H1 (cell line): ENCODE data around the gene FGF12.

ENCODE experiments used
- CBX8 ChIP-seq: fragments of 300-800, 300-1000 bp; sonication (generic); IDR thresholded peaks from 2 replicates; pipeline ENCODE4 v1.7.1; 2016; ENCODE audit warnings: low read depth, low read length, borderline replicate concordance
- CTCF ChIP-seq, 3 experiments: IDR thresholded peaks; 1 replicate in 2 of 3; 2 replicates in 1 of 3; pipeline versions ENCODE4 v1.5.1 to v1.6.1; 2011; ENCODE audit warnings: low read length in 3 of 3, mild to moderate bottlenecking in 3 of 3, inconsistent platforms in 2 of 3, low read depth in 1 of 3, moderate library complexity in 1 of 3; ENCODE audit not compliant: insufficient read depth in 1 of 3; ENCODE audit errors: control extremely low read depth in 1 of 3
- GABPA ChIP-seq: IDR thresholded peaks from 2 replicates; pipeline ENCODE4 v1.6.1; 2011; ENCODE audit warnings: mild to moderate bottlenecking, low read length, moderate library complexity, borderline replicate concordance; ENCODE audit not compliant: insufficient read depth
- JUND ChIP-seq: IDR thresholded peaks from 2 replicates; pipeline ENCODE4 v1.6.1; 2011; ENCODE audit warnings: mild to moderate bottlenecking, improper control_type of control experiment, low read length
- KDM1A ChIP-seq: fragments of 200-600, 300-600 bp; sonication (generic); IDR thresholded peaks from 2 replicates; pipeline ENCODE4 v1.7.1; 2016; ENCODE audit warnings: mild to moderate bottlenecking, low read length, borderline replicate concordance
- POLR2A ChIP-seq, 2 experiments: IDR thresholded peaks; 1 replicate in 1 of 2; 2 replicates in 1 of 2; pipeline ENCODE4 v1.6.1; 2011; ENCODE audit warnings: low read depth in 2 of 2, low read length in 2 of 2, mild to moderate bottlenecking in 2 of 2; ENCODE audit errors: control extremely low read depth in 1 of 2
- POLR2AphosphoS5 ChIP-seq: IDR thresholded peaks from 2 replicates; pipeline ENCODE4 v1.6.1; 2011; ENCODE audit warnings: low read depth, low read length
- RFX5 ChIP-seq: IDR thresholded peaks from 2 replicates; pipeline ENCODE4 v1.6.1; 2011; ENCODE audit warnings: low read depth, low read length, improper control_type of control experiment, borderline replicate concordance
- TAF1 ChIP-seq: IDR thresholded peaks from 2 replicates; pipeline ENCODE4 v1.6.1; 2011; ENCODE audit warnings: mild to moderate bottlenecking, low read depth, low read length
- ZNF274 ChIP-seq: IDR thresholded peaks from 2 replicates; pipeline ENCODE4 v1.7.0; 2012; ENCODE audit warnings: low read length, borderline replicate concordance; ENCODE audit errors: extremely low read depth
- TF ChIP-seq, protein P1 (sequence below): IDR thresholded peaks from 2 replicates; pipeline ENCODE4 v1.6.1; 2011; ENCODE audit warnings: low read length, improper control_type of control experiment
- TF ChIP-seq, protein P2 (sequence below): IDR thresholded peaks from 2 replicates; pipeline ENCODE4 v1.6.1; 2011; ENCODE audit warnings: low read depth, mild to moderate bottlenecking, low read length; ENCODE audit not compliant: insufficient read depth

DNA sequence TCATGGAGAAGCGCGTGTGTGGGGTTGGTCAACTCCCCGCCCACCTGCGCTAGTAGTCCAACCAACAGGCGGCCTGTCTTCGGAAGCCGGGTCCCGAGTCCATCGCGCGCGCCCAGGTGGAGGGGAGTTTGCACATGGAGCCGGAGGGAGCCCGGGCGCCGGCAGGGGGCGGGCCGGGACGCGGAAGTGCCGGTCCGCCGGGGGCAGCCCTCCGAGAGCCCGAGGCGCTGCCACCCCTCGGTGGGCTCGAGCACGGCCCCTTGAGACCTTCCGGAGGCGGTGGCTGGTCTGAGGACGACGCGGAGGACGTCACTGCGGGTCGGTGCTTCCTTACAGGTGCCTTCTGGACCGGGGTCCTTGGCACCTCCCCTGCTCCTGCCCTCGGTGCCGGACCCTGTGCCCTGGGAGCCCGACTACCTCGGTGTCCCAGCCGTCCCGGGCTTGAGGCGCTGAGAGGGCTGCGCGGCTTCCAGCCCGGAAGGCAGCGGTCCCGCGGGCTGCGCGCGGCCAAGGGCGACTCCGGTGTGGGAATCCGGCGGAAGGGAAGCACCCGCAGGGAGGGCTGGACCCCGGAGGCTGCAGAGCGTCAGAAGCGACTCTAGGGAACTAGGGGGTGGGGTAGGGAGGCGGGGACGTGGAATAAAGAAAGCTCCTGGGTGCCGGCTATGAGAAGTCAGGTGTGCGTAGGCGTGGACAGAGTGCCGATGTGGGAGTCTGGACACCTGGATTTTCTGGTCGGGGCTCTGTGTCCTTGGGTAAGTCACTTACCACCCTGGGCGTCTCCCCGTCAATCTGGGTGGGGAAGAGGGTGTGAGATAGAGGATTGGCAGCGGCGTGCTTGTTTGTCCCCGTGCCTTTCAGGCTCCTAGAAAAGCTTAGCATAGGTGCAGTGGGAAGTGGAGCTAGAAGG lies 212.3 kb downstream of the FGF12 start:
- TF ChIP-seq, protein P1, sequence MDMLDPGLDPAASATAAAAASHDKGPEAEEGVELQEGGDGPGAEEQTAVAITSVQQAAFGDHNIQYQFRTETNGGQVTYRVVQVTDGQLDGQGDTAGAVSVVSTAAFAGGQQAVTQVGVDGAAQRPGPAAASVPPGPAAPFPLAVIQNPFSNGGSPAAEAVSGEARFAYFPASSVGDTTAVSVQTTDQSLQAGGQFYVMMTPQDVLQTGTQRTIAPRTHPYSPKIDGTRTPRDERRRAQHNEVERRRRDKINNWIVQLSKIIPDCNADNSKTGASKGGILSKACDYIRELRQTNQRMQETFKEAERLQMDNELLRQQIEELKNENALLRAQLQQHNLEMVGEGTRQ = no peak
- TF ChIP-seq CTCF (IDR thresholded peaks at IDR 0.05; ENCODE audit: control extremely low read depth in 1 of 3, insufficient read depth in 1 of 3, low read depth in 1 of 3, low read length in 3 of 3) = peak; percentile 46 to 75 (median 54)
- no peak for TF ChIP-seq GABPA
- TF ChIP-seq CBX8 = no peak
- TF ChIP-seq JUND = no peak
- peak; percentile 44; the same call in 1 of the 2 replicates for TF ChIP-seq TAF1
- no peak for TF ChIP-seq RFX5
- TF ChIP-seq, protein P2, sequence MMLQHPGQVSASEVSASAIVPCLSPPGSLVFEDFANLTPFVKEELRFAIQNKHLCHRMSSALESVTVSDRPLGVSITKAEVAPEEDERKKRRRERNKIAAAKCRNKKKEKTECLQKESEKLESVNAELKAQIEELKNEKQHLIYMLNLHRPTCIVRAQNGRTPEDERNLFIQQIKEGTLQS = no peak
- no peak for TF ChIP-seq KDM1A
- TF ChIP-seq ZNF274 = no peak
- 0 out of 2 replicates have a peak, but pooled peaks have one; percentile 19 for TF ChIP-seq POLR2AphosphoS5
- TF ChIP-seq POLR2A (IDR thresholded peaks at IDR 0.05; ENCODE audit: control extremely low read depth in 1 of 2, low read depth in 2 of 2, low read length in 2 of 2) = peak in 1 of 2 experiments; percentile 59; a peak in 2 of 3 replicates
